Measurements from ENCODE around the gene ADRB1. TPM values are rescaled to one million over a fixed set of nuclear protein-coding genes. Genes with fewer than 3 reads are reported as not detected.

ADRB1 gene
- total RNA-seq (2012; rRNA removed) = not detected in 2 replicates

- H3K4me3 ChIP-seq (ENCODE audit: low read length) = peak within 1 kb of the TSS; percentile 65
- peak within 1 kb of the TSS; percentile 77 for H3K4me2 ChIP-seq (ENCODE audit: low read length)
- H3K9ac ChIP-seq (ENCODE audit: low read depth, low read length) = peak within 1 kb of the TSS; percentile 6
- H3K36me3 ChIP-seq (ENCODE audit: insufficient read depth, low read length) = no peaks in the 10 kb centered on the region
- no peaks in the 10 kb centered on the region for H3K9me3 ChIP-seq (replicated peaks; ENCODE audit: low read length)
- peaks cover 8% of the 10 kb centered on the region for H3K4me1 ChIP-seq (ENCODE audit: control insufficient read depth, insufficient read depth, low read length)
- H3K27me3 ChIP-seq (ENCODE audit: control insufficient read depth, insufficient read depth, low read length) = peaks cover 23% of the 10 kb centered on the region
Observed at GRCh38 chr10:114043532-114044246, at the start of gene ADRB1. ADRB1 (plus strand) TSS chr10:114043866; CDS start chr10:114044133, 267 bp downstream.

GRCh38 chr10:113995201-113995600 is 48.5 kb upstream of the ADRB1 start:
- H3K4me1 ChIP-seq (ENCODE audit: control insufficient read depth, insufficient read depth, low read length) = peaks cover 14% of the 10 kb centered on the region

GRCh38 chr10:113997428-113997827 is 46.2 kb upstream of the ADRB1 start:
- Histone ChIP-seq H3K36me3 (ENCODE audit: insufficient read depth, low read length) (no peaks in the 10 kb centered on the region), H3K9ac (ENCODE audit: low read depth, low read length) (no peak overlapping the region), H3K9me3 (replicated peaks; ENCODE audit: low read length) (no peaks in the 10 kb centered on the region), H3K4me3 (ENCODE audit: low read length) (no peak overlapping the region), H3K27me3 (ENCODE audit: control insufficient read depth, insufficient read depth, low read length) (peaks cover 22% of the 10 kb centered on the region), H3K4me1 (ENCODE audit: control insufficient read depth, insufficient read depth, low read length) (peaks cover 12% of the 10 kb centered on the region), H3K4me2 (ENCODE audit: low read length) (no peak overlapping the region)

More at GRCh38 chr10:113995201-113995600, 48.5 kb upstream of the ADRB1 start:
- Histone ChIP-seq H3K4me2 (ENCODE audit: low read length) (no peak overlapping the region), H3K4me3 (ENCODE audit: low read length) (no peak overlapping the region), H3K9me3 (replicated peaks; ENCODE audit: low read length) (no peaks in the 10 kb centered on the region), H3K36me3 (ENCODE audit: insufficient read depth, low read length) (no peaks in the 10 kb centered on the region), H3K9ac (ENCODE audit: low read depth, low read length) (no peak overlapping the region), H3K27me3 (ENCODE audit: control insufficient read depth, insufficient read depth, low read length) (peaks cover 21% of the 10 kb centered on the region)

GRCh38 chr10:113999531-113999930 is 44.1 kb upstream of the ADRB1 start:
- H3K4me3 ChIP-seq (ENCODE audit: low read length) = no peak overlapping the region
- H3K4me1 ChIP-seq (ENCODE audit: control insufficient read depth, insufficient read depth, low read length) = no peaks in the 10 kb centered on the region
- no peaks in the 10 kb centered on the region for H3K36me3 ChIP-seq (ENCODE audit: insufficient read depth, low read length)
- H3K9me3 ChIP-seq (replicated peaks; ENCODE audit: low read length) = no peaks in the 10 kb centered on the region
- no peak overlapping the region for H3K9ac ChIP-seq (ENCODE audit: low read depth, low read length)
- peaks cover 21% of the 10 kb centered on the region for H3K27me3 ChIP-seq (ENCODE audit: control insufficient read depth, insufficient read depth, low read length)
- no peak overlapping the region for H3K4me2 ChIP-seq (ENCODE audit: low read length)

GRCh38 chr10:114000457-114001010 is 43.1 kb upstream of the ADRB1 start:
- no peaks in the 10 kb centered on the region for H3K4me1 ChIP-seq (ENCODE audit: control insufficient read depth, insufficient read depth, low read length)

GRCh38 chr10:114002422-114002821 is 41.2 kb upstream of the ADRB1 start:
- Histone ChIP-seq H3K36me3 (ENCODE audit: insufficient read depth, low read length) (no peaks in the 10 kb centered on the region), H3K4me1 (ENCODE audit: control insufficient read depth, insufficient read depth, low read length) (no peaks in the 10 kb centered on the region), H3K9ac (ENCODE audit: low read depth, low read length) (no peak overlapping the region), H3K9me3 (replicated peaks; ENCODE audit: low read length) (no peaks in the 10 kb centered on the region), H3K4me3 (ENCODE audit: low read length) (no peak overlapping the region), H3K4me2 (ENCODE audit: low read length) (no peak overlapping the region), H3K27me3 (ENCODE audit: control insufficient read depth, insufficient read depth, low read length) (peaks cover 11% of the 10 kb centered on the region)

More at GRCh38 chr10:114000457-114001010, 43.1 kb upstream of the ADRB1 start:
- Histone ChIP-seq H3K36me3 (ENCODE audit: insufficient read depth, low read length) (no peaks in the 10 kb centered on the region), H3K27me3 (ENCODE audit: control insufficient read depth, insufficient read depth, low read length) (peaks cover 14% of the 10 kb centered on the region), H3K4me3 (ENCODE audit: low read length) (no peak overlapping the region), H3K9me3 (replicated peaks; ENCODE audit: low read length) (no peaks in the 10 kb centered on the region), H3K9ac (ENCODE audit: low read depth, low read length) (no peak overlapping the region), H3K4me2 (ENCODE audit: low read length) (no peak overlapping the region)

GRCh38 chr10:114003161-114003941 is 40.3 kb upstream of the ADRB1 start:
- Histone ChIP-seq H3K4me3 (ENCODE audit: low read length) (no peak overlapping the region), H3K4me1 (ENCODE audit: control insufficient read depth, insufficient read depth, low read length) (no peaks in the 10 kb centered on the region), H3K9me3 (replicated peaks; ENCODE audit: low read length) (no peaks in the 10 kb centered on the region), H3K36me3 (ENCODE audit: insufficient read depth, low read length) (no peaks in the 10 kb centered on the region), H3K4me2 (ENCODE audit: low read length) (no peak overlapping the region), H3K9ac (ENCODE audit: low read depth, low read length) (no peak overlapping the region), H3K27me3 (ENCODE audit: control insufficient read depth, insufficient read depth, low read length) (peaks cover 11% of the 10 kb centered on the region)

- no peak overlapping the region for H3K4me3 ChIP-seq (ENCODE audit: low read length)
- H3K9me3 ChIP-seq (replicated peaks; ENCODE audit: low read length) = no peaks in the 10 kb centered on the region
- H3K36me3 ChIP-seq (ENCODE audit: insufficient read depth, low read length) = no peaks in the 10 kb centered on the region
- no peaks in the 10 kb centered on the region for H3K27me3 ChIP-seq (ENCODE audit: control insufficient read depth, insufficient read depth, low read length)
- H3K9ac ChIP-seq (ENCODE audit: low read depth, low read length) = no peak overlapping the region
- peaks cover 10% of the 10 kb centered on the region for H3K4me1 ChIP-seq (ENCODE audit: control insufficient read depth, insufficient read depth, low read length)
- no peak overlapping the region for H3K4me2 ChIP-seq (ENCODE audit: low read length)
Observed at GRCh38 chr10:114009281-114009996, 34.2 kb upstream of the ADRB1 start.

- Histone ChIP-seq H3K4me1 (ENCODE audit: control insufficient read depth, insufficient read depth, low read length) (peaks cover 10% of the 10 kb centered on the region), H3K36me3 (ENCODE audit: insufficient read depth, low read length) (no peaks in the 10 kb centered on the region), H3K27me3 (ENCODE audit: control insufficient read depth, insufficient read depth, low read length) (no peaks in the 10 kb centered on the region), H3K4me2 (ENCODE audit: low read length) (no peak overlapping the region), H3K4me3 (ENCODE audit: low read length) (no peak overlapping the region), H3K9me3 (replicated peaks; ENCODE audit: low read length) (no peaks in the 10 kb centered on the region), H3K9ac (ENCODE audit: low read depth, low read length) (no peak overlapping the region)
Observed at GRCh38 chr10:114010316-114010715, 33.4 kb upstream of the ADRB1 start.

- no peaks in the 10 kb centered on the region for H3K27me3 ChIP-seq (ENCODE audit: control insufficient read depth, insufficient read depth, low read length)
- H3K4me1 ChIP-seq (ENCODE audit: control insufficient read depth, insufficient read depth, low read length) = peaks cover 10% of the 10 kb centered on the region
- no peak overlapping the region for H3K4me3 ChIP-seq (ENCODE audit: low read length)
- no peaks in the 10 kb centered on the region for H3K9me3 ChIP-seq (replicated peaks; ENCODE audit: low read length)
- H3K4me2 ChIP-seq (ENCODE audit: low read length) = no peak overlapping the region
- H3K9ac ChIP-seq (ENCODE audit: low read depth, low read length) = no peak overlapping the region
- H3K36me3 ChIP-seq (ENCODE audit: insufficient read depth, low read length) = no peaks in the 10 kb centered on the region
Observed at GRCh38 chr10:114012650-114013049, 31.0 kb upstream of the ADRB1 start.

GRCh38 chr10:114015708-114016107 is 28.0 kb upstream of the ADRB1 start:
- Histone ChIP-seq H3K9me3 (replicated peaks; ENCODE audit: low read length) (no peaks in the 10 kb centered on the region), H3K9ac (ENCODE audit: low read depth, low read length) (no peak overlapping the region), H3K36me3 (ENCODE audit: insufficient read depth, low read length) (no peaks in the 10 kb centered on the region), H3K27me3 (ENCODE audit: control insufficient read depth, insufficient read depth, low read length) (no peaks in the 10 kb centered on the region), H3K4me2 (ENCODE audit: low read length) (no peak overlapping the region), H3K4me3 (ENCODE audit: low read length) (no peak overlapping the region), H3K4me1 (ENCODE audit: control insufficient read depth, insufficient read depth, low read length) (no peaks in the 10 kb centered on the region)
